Common myeloid progenitor, CD34-positive (primary cell): ENCODE measurements around the gene MME.

Source experiments
- CTCF ChIA-PET: fragments of 350-600 bp; sonication (Branson Sonifier 250); formaldehyde crosslinking; loops from one replicate; lab custom pipeline; 2021; ENCODE audit warnings: antibody characterized with exemption; lab: Charles Lee
- POLR2A ChIA-PET: fragments of 350-600 bp; sonication (Branson Sonifier 250); formaldehyde crosslinking; loops from one replicate; lab custom pipeline; 2021; ENCODE audit warnings: antibody characterized with exemption; lab: Charles Lee
- DNase-seq, 3 donors: peaks; one replicate each; pipeline versions ENCODE4 v3.0.0 to v3.0.0-alpha.2; 2013
- H3K27ac ChIP-seq, 2 experiments: 1 replicate in 1 of 2; 2 replicates in 1 of 2; pipeline ENCODE4 v1.7.0; 2013; ENCODE audit warnings: inconsistent platforms in 2 of 2, low read length in 2 of 2, mild to moderate bottlenecking in 2 of 2, low read depth in 1 of 2, moderate library complexity in 1 of 2; ENCODE audit not compliant: severe bottlenecking in 2 of 2, insufficient read depth in 1 of 2, poor library complexity in 1 of 2
- H3K27me3 ChIP-seq, 5 experiments: replicated peaks in 2 of 5; 1 replicate in 3 of 5; 2 replicates in 2 of 5; pipeline versions ENCODE4 v1.6.1 to v1.7.0; 2013; ENCODE audit warnings: low read length in 4 of 5, mild to moderate bottlenecking in 2 of 5, moderate library complexity in 2 of 5, inconsistent platforms in 1 of 5; ENCODE audit not compliant: insufficient read depth in 5 of 5, control insufficient read depth in 4 of 5
- H3K36me3 ChIP-seq, 4 experiments: 1 replicate in 2 of 4; 2 replicates in 2 of 4; pipeline versions ENCODE4 v1.6.1 to v1.7.0; 2013; ENCODE audit warnings: low read length in 3 of 4, control low read depth in 1 of 4, mild to moderate bottlenecking in 1 of 4; ENCODE audit not compliant: control insufficient read depth in 4 of 4, insufficient read depth in 4 of 4
- H3K4me1 ChIP-seq, 4 experiments: 1 replicate in 3 of 4; 2 replicates in 1 of 4; pipeline versions ENCODE4 v1.6.1 to v1.7.1; 2013; ENCODE audit warnings: low read length in 3 of 4, mild to moderate bottlenecking in 3 of 4, control low read depth in 1 of 4, inconsistent platforms in 1 of 4, moderate library complexity in 1 of 4; ENCODE audit not compliant: control insufficient read depth in 4 of 4, insufficient read depth in 4 of 4; ENCODE audit errors: control extremely low read depth in 1 of 4
- H3K4me3 ChIP-seq, 7 experiments: 1 replicate in 4 of 7; 2 replicates in 3 of 7; pipeline versions ENCODE4 v1.5.1 to v1.7.0; 2013; ENCODE audit warnings: mild to moderate bottlenecking in 7 of 7, low read length in 6 of 7, moderate library complexity in 6 of 7, inconsistent platforms in 2 of 7, low read depth in 2 of 7, control low read depth in 1 of 7; ENCODE audit not compliant: insufficient read depth in 4 of 7, control insufficient read depth in 1 of 7; ENCODE audit errors: extremely low read depth in 1 of 7
- H3K9me3 ChIP-seq, 5 experiments: 1 replicate in 4 of 5; 2 replicates in 1 of 5; pipeline versions ENCODE4 v1.6.1 to v1.7.1; 2013; ENCODE audit warnings: low read length in 4 of 5, mild to moderate bottlenecking in 2 of 5, inconsistent platforms in 1 of 5, low read depth in 1 of 5, moderate library complexity in 1 of 5; ENCODE audit not compliant: control insufficient read depth in 4 of 5, insufficient read depth in 2 of 5; ENCODE audit errors: control extremely low read depth in 1 of 5
- WGBS: methylation state at CpG from one replicate; pipeline ENCODE4 v1.1.5; 2013; ENCODE audit not compliant: insufficient coverage; 5-methylcytosine and 5-hydroxymethylcytosine counted together

MME gene

GRCh38 chr3:155046935-155047334 is 33.2 kb upstream of the MME start:
- no peaks in the 10 kb centered on the region for H3K36me3 ChIP-seq
- DNase-seq = no peak
- H3K9me3 ChIP-seq = peaks cover 0 to 10% (median 4%) of the 10 kb centered on the region in 5 experiments
- no peak overlapping the region for H3K27ac ChIP-seq
- ChIA-PET CTCF (no interaction called here), POLR2A (no interaction called here)
- no peaks in the 10 kb centered on the region for H3K27me3 ChIP-seq
- H3K4me1 ChIP-seq = no peaks in the 10 kb centered on the region
- H3K4me3 ChIP-seq = no peak overlapping the region

- 100% methylated on average over 1 of the region's 3 CpGs for WGBS
- no peak for DNase-seq
- ChIA-PET CTCF (no interaction called here), POLR2A (no interaction called here)
- Histone ChIP-seq H3K36me3 (no peaks in the 10 kb centered on the region), H3K4me3 (no peak overlapping the region), H3K27ac (no peak overlapping the region), H3K9me3 (peaks cover 0 to 16% (median 4%) of the 10 kb centered on the region in 5 experiments), H3K27me3 (no peaks in the 10 kb centered on the region), H3K4me1 (no peaks in the 10 kb centered on the region)
These were observed 32.4 kb upstream of the MME start for GRCh38 chr3:155047672-155048071.

- Histone ChIP-seq H3K4me1 (no peaks in the 10 kb centered on the region), H3K4me3 (no peak overlapping the region), H3K9me3 (peaks cover 3 to 21% (median 6%) of the 10 kb centered on the region in 5 experiments), H3K27ac (no peak overlapping the region), H3K27me3 (no peaks in the 10 kb centered on the region), H3K36me3 (no peaks in the 10 kb centered on the region)
- 100% methylated on average over 2 of the region's 4 CpGs for WGBS
- ChIA-PET CTCF (no interaction called here), POLR2A (no interaction called here)
- no peak for DNase-seq
These were observed 30.2 kb upstream of the MME start for GRCh38 chr3:155049959-155050358.

GRCh38 chr3:155052470-155052869 is 27.6 kb upstream of the MME start:
- Histone ChIP-seq H3K9me3 (peaks cover 4 to 21% (median 6%) of the 10 kb centered on the region in 5 experiments), H3K4me3 (no peak overlapping the region), H3K27me3 (no peaks in the 10 kb centered on the region), H3K4me1 (no peaks in the 10 kb centered on the region), H3K27ac (no peak overlapping the region), H3K36me3 (no peaks in the 10 kb centered on the region)
- DNase-seq = no peak
- POLR2A ChIA-PET = no interaction called here
- CTCF ChIA-PET = no interaction called here
- WGBS = 94% methylated on average over 2 of the region's 2 CpGs

GRCh38 chr3:155053756-155054155 is 26.4 kb upstream of the MME start:
- H3K27ac ChIP-seq = no peak overlapping the region
- ChIA-PET POLR2A (no interaction called here), CTCF (no interaction called here)
- no peaks in the 10 kb centered on the region for H3K36me3 ChIP-seq
- no CpG with 5 or more reads among the region's 1 CpG for WGBS
- DNase-seq = no peak
- no peak overlapping the region for H3K4me3 ChIP-seq
- H3K4me1 ChIP-seq = no peaks in the 10 kb centered on the region
- no peaks in the 10 kb centered on the region for H3K27me3 ChIP-seq
- H3K9me3 ChIP-seq = peaks cover 4 to 21% (median 6%) of the 10 kb centered on the region in 5 experiments

GRCh38 chr3:155064920-155065319 is 15.2 kb upstream of the MME start:
- ChIA-PET POLR2A (no interaction called here), CTCF (interaction anchor here (1.0 kb wide), 1 partner anchor 16 kb away, joined by 3 read pairs; no protein-coding TSS in a partner anchor)
- Histone ChIP-seq H3K36me3 (no peaks in the 10 kb centered on the region), H3K4me3 (no peak overlapping the region), H3K4me1 (peaks cover 0 to 3% (median 0%) of the 10 kb centered on the region in 4 experiments), H3K27ac (no peak overlapping the region), H3K27me3 (no peaks in the 10 kb centered on the region), H3K9me3 (no peaks in the 10 kb centered on the region)
- DNase-seq = no peak
- WGBS = 100% methylated on average over 1 of the region's 1 CpG

GRCh38 chr3:155065537-155065936 is 14.6 kb upstream of the MME start:
- H3K27me3 ChIP-seq = no peaks in the 10 kb centered on the region
- no peaks in the 10 kb centered on the region for H3K36me3 ChIP-seq
- H3K9me3 ChIP-seq = no peaks in the 10 kb centered on the region
- H3K4me3 ChIP-seq = no peak overlapping the region
- H3K27ac ChIP-seq = no peak overlapping the region
- ChIA-PET CTCF (interaction anchor here (1.0 kb wide), 1 partner anchor 21 kb away, joined by 3 read pairs; no protein-coding TSS in a partner anchor), POLR2A (no interaction called here)
- H3K4me1 ChIP-seq = peaks cover 0 to 3% (median 0%) of the 10 kb centered on the region in 4 experiments
- peak in 2 of 3 donors; percentile 5 to 17 for DNase-seq
